VCaP (cell line): ENCODE data around the gene SGF29.
"Not testable (repeated sequence)": the region's sequence is repeated elsewhere in the genome, so short reads cannot be mapped to it uniquely, and the experiment has no call there.

Source experiments
- H3K27ac ChIP-seq: fragments of 450-650 bp; 2 replicates; pipeline ENCODE4 v1.5.1; 2017
- CTCF ChIP-seq: fragments of 450-650 bp; conservative IDR thresholded peaks from 2 replicates; pipeline ENCODE4 v1.5.1; 2017; ENCODE audit warnings: mild to moderate bottlenecking, moderate library complexity

Gene SGF29

GRCh38 chr16:28562199-28562598 is 8.5 kb downstream of the SGF29 start:
- TF ChIP-seq CTCF = no peak
- H3K27ac ChIP-seq = no peak overlapping the region

DNA sequence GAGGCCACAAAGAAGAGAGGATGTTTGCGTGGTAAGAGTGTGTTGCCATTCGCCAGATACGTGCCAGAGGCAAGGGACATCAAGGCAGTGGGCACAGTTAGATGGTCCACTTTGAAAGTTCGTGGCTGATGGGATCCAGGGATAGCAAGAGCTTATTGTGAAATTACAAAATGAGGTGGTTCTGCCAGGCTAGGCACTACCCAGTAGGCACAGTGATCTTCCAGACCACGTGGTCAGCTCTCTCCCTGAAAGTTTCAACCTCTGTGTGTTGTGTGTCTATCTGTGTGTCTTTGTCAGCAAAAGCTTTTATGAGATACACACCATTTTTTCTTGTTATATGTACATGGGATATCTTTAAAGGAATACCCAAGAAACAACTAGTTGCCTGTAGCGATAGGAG is 9.5 kb downstream of the SGF29 start:
- no peak for TF ChIP-seq CTCF
- no peak overlapping the region for H3K27ac ChIP-seq

- H3K27ac ChIP-seq = not testable (repeated sequence)
Observed at GRCh38 chr16:28566233-28566925, 12.7 kb downstream of the SGF29 start.

GRCh38 chr16:28567292-28567691 is 13.6 kb downstream of the SGF29 start:
- H3K27ac ChIP-seq = no peak overlapping the region
- TF ChIP-seq CTCF = no peak

DNA sequence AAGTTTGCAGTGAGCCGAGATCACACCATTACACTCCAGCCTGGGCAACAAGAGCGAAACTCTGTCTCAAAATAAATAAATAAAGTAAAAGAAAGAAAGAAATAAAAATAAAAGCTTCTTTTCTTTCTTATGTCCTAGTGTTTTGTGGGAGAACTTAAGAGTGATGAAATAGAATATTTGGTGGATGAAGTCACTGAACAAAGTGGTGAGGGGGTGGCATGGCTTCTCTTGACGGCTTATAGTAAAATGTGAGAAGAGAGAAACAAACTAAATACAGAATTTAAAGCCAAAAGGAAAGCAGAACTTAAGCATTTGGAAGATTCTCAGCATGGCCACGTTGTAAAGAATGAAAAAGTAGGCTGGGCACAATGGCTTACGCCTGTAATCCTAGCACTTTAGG is 15.3 kb downstream of the SGF29 start:
- no peak for TF ChIP-seq CTCF
- H3K27ac ChIP-seq = no peak overlapping the region

DNA sequence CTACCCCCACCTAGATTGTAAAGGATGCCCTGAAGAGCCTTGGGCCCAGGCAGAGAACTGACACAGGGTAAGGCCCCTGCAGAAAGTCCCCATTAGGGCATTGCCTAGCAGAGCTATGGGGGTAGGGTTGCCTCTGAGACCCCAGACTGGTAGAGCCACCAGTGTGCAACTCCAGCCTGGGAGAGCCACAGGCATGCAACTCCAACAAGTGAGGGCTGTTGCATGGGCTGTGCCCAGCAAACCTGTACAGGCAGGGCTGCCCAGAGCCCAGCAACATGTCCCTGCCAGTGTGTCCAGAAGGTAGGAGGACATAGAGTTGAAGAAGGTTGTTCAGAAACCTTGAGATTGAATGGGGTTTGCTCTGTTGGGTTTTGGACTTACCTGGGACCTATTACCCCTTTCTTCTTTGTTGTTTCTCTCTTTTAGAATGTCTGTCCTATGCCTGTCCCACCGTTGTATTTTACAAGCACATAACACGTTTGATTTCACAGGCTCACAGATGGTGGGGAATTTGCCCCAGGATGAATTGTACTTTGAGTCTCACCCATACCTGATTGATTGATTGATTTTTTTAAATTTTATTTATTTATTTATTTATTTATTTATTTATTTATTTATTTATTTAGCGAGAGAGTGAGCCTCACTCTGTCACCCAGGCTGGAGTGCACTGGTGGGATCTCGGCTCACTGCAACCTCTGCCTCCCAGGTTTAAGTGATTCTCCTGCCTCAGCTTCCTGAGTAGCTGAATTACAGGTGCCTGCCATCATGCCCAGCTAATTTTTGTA is 16.4 kb downstream of the SGF29 start:
- no peak for TF ChIP-seq CTCF
- no peak overlapping the region for H3K27ac ChIP-seq

GRCh38 chr16:28572696-28573510 is 19.2 kb downstream of the SGF29 start:
- no peak overlapping the region for H3K27ac ChIP-seq
- TF ChIP-seq CTCF = no peak
